GM23338 (cell line): ENCODE results near the gene FBXL14. TPM values are rescaled to one million over a fixed set of nuclear protein-coding genes. Genes with fewer than 3 reads are reported as not detected.

Experiments used
- ATAC-seq: fragments of 200-7000 bp; cut with Tn5 transposase; 3 replicates; pipeline ENCODE4 v1.9.1; 2020
- DNase-seq: peaks from one replicate; pipeline ENCODE4 v3.0.0-alpha.2; 2015; ENCODE audit warnings: low spot score
- H2AFZ ChIP-seq: fragments of 200-600 bp; sonication (generic); 2 replicates; pipeline ENCODE4 v1.8.0; 2016; ENCODE audit warnings: antibody characterized with exemption, mild to moderate bottlenecking, moderate library complexity
- H3F3A ChIP-seq: fragments of 200-600 bp; sonication (generic); replicated peaks from 2 replicates; pipeline ENCODE4 v1.8.0; 2017; ENCODE audit warnings: antibody characterized with exemption, mixed run types, low read depth
- H3K27ac ChIP-seq: fragments of 200-600 bp; sonication (generic); 2 replicates; pipeline ENCODE4 v1.6.1; 2016; ENCODE audit warnings: low read depth
- H3K27me3 ChIP-seq: fragments of 200-600 bp; sonication (generic); 2 replicates; pipeline ENCODE4 v1.8.0; 2016; ENCODE audit warnings: mild to moderate bottlenecking, mixed run types, moderate library complexity; ENCODE audit not compliant: insufficient read depth
- H3K36me3 ChIP-seq: fragments of 200-600 bp; sonication (generic); 2 replicates; pipeline ENCODE4 v1.8.0; 2016; ENCODE audit warnings: mild to moderate bottlenecking; ENCODE audit not compliant: insufficient read depth
- H3K4me1 ChIP-seq: fragments of 200-600 bp; sonication (generic); 2 replicates; pipeline ENCODE4 v1.8.0; 2016; ENCODE audit warnings: mild to moderate bottlenecking, moderate library complexity; ENCODE audit not compliant: insufficient read depth
- H3K4me2 ChIP-seq: fragments of 200-600 bp; sonication (generic); 2 replicates; pipeline ENCODE4 v1.7.1; 2017; ENCODE audit warnings: mixed run types
- H3K4me3 ChIP-seq: fragments of 200-600 bp; sonication (generic); 2 replicates; pipeline ENCODE4 v1.6.1; 2016; ENCODE audit warnings: mixed run types
- H3K79me2 ChIP-seq: fragments of 200-600 bp; sonication (generic); replicated peaks from 2 replicates; pipeline ENCODE4 v1.8.0; 2017; ENCODE audit warnings: mild to moderate bottlenecking; ENCODE audit not compliant: insufficient read depth
- H3K9me2 ChIP-seq: fragments of 200-600 bp; sonication (generic); 2 replicates; pipeline ENCODE4 v1.8.0; 2017; ENCODE audit not compliant: insufficient read depth
- H4K20me1 ChIP-seq: fragments of 200-600 bp; sonication (generic); replicated peaks from 2 replicates; pipeline ENCODE4 v1.8.0; 2017; ENCODE audit warnings: mild to moderate bottlenecking; ENCODE audit not compliant: insufficient read depth
- H3K27ac Mint-ChIP-seq: 2 replicates; pipeline ENCODE4 v1.8.0; 2020; ENCODE audit warnings: inconsistent platforms, mild to moderate bottlenecking, moderate library complexity, mixed read lengths
- H3K27me3 Mint-ChIP-seq: 3 replicates; pipeline ENCODE4 v1.8.0; 2022; ENCODE audit warnings: low read depth, mild to moderate bottlenecking, moderate library complexity, mixed read lengths, inconsistent platforms; ENCODE audit not compliant: insufficient read depth, poor library complexity
- H3K36me3 Mint-ChIP-seq: 3 replicates; pipeline ENCODE4 v1.8.0; 2021; ENCODE audit warnings: low read depth, mild to moderate bottlenecking, inconsistent platforms, moderate library complexity, mixed read lengths
- H3K4me1 Mint-ChIP-seq: 3 replicates; pipeline ENCODE4 v1.8.0; 2020; ENCODE audit warnings: mild to moderate bottlenecking, inconsistent platforms, mixed read lengths
- H3K4me3 Mint-ChIP-seq: 3 replicates; pipeline ENCODE4 v1.8.0; 2021; ENCODE audit warnings: moderate library complexity, mild to moderate bottlenecking, inconsistent platforms, mixed read lengths
- H3K9me3 Mint-ChIP-seq: 3 replicates; pipeline ENCODE4 v1.8.0; 2020; ENCODE audit warnings: moderate library complexity, mild to moderate bottlenecking, inconsistent platforms, mixed read lengths
- CREB1 ChIP-seq: fragments of 250-450 bp; sonication (Bioruptor Pico); IDR thresholded peaks from 2 replicates; pipeline ENCODE4 v1.5.0; 2020; ENCODE audit warnings: low read depth, mild to moderate bottlenecking, moderate library complexity
- CTCF ChIP-seq, 2 experiments: fragments of 200-600 bp in 1 of 2; sonication (generic) in 1 of 2; conservative IDR thresholded peaks; 2 replicates each; pipeline versions ENCODE4 v1.5.1 to v1.6.1; 2016 to 2017; ENCODE audit warnings: antibody characterized with exemption in 2 of 2, low read depth in 2 of 2, mild to moderate bottlenecking in 2 of 2, moderate library complexity in 1 of 2
- ETS1 ChIP-seq: IDR thresholded peaks from 2 replicates; pipeline ENCODE4 v1.6.1; 2016; ENCODE audit warnings: antibody characterized with exemption
- EZH2 ChIP-seq: fragments of 200-600 bp; sonication (generic); IDR thresholded peaks from one replicate; pipeline ENCODE4 v1.8.0; 2017; ENCODE audit warnings: antibody characterized with exemption, mild to moderate bottlenecking, low read depth; ENCODE audit not compliant: unreplicated experiment
- EZH2phosphoT487 ChIP-seq: fragments of 200-600 bp; sonication (generic); IDR thresholded peaks from one replicate; pipeline ENCODE4 v1.8.1; 2018; ENCODE audit warnings: antibody characterized with exemption; ENCODE audit not compliant: unreplicated experiment
- JUNB ChIP-seq: IDR thresholded peaks from one replicate; pipeline ENCODE4 v1.6.1; 2016; ENCODE audit warnings: antibody characterized with exemption; ENCODE audit not compliant: unreplicated experiment
- NANOG ChIP-seq: IDR thresholded peaks from 2 replicates; pipeline ENCODE4 v1.6.1; 2016; ENCODE audit warnings: antibody characterized with exemption, borderline replicate concordance
- POLR2AphosphoS5 ChIP-seq: IDR thresholded peaks from 2 replicates; pipeline ENCODE4 v1.6.1; 2016; ENCODE audit warnings: antibody characterized with exemption, low read depth
- REST ChIP-seq: IDR thresholded peaks from one replicate; pipeline ENCODE4 v1.6.1; 2018; ENCODE audit warnings: antibody characterized with exemption; ENCODE audit not compliant: unreplicated experiment
- STAT1 ChIP-seq: IDR thresholded peaks from one replicate; pipeline ENCODE4 v1.6.1; 2016; ENCODE audit warnings: antibody characterized with exemption; ENCODE audit not compliant: unreplicated experiment
- ZNF114 ChIP-seq: fragments of 250-450 bp; sonication (Bioruptor Pico); IDR thresholded peaks from 2 replicates; pipeline ENCODE4 v1.5.0; 2020; ENCODE audit warnings: mild to moderate bottlenecking, moderate library complexity
- ZNF331 ChIP-seq: fragments of 250-450 bp; sonication (Bioruptor Pico); IDR thresholded peaks from 2 replicates; pipeline ENCODE4 v1.5.0; 2020; ENCODE audit warnings: low read depth, mild to moderate bottlenecking, moderate library complexity
- ZNF462 ChIP-seq: fragments of 250-450 bp; sonication (Bioruptor Pico); IDR thresholded peaks from 2 replicates; pipeline ENCODE4 v1.5.0; 2020; ENCODE audit warnings: mild to moderate bottlenecking, moderate library complexity
- polyA plus RNA-seq: library from polyadenylated mRNA; unstranded; fragments of >200 nt; fragmentation: Nextera tagmentation; extraction: Ambion mirVana; gene quantifications from 2 replicates; pipeline ENCODE4 v1.2.1, GENCODE V29; 2016
- total RNA-seq: library from RNA; depleted of rRNA; stranded (reverse); fragments of >200 nt; shearing (Covaris generic); gene quantifications from 2 replicates; pipeline ENCODE4 v1.2.3, GENCODE V29; 2014

FBXL14 gene
- total and polyA plus RNA-seq, 2 experiments from 2014 or later = 0.74 to 9.4 TPM

GRCh38 chr12:1534748-1535147, 59.6 kb downstream of the FBXL14 start:
- DNase-seq (no peak), ATAC-seq (no peak)
- no peak overlapping the region for H3K4me3 ChIP-seq
- H3K4me2 ChIP-seq = no peak overlapping the region
- H2AFZ ChIP-seq = no peak overlapping the region
- no peaks in the 10 kb centered on the region for H3K9me2 ChIP-seq
- Mint-ChIP-seq H3K27me3 (peaks cover 43% of the 10 kb centered on the region), H3K4me3 (no peak overlapping the region), H3K27ac (no peak overlapping the region), H3K4me1 (peaks cover 13% of the 10 kb centered on the region), H3K9me3 (no peaks in the 10 kb centered on the region), H3K36me3 (no peaks in the 10 kb centered on the region)
- TF ChIP-seq ETS1 (no peak), EZH2 (no peak), CREB1 (no peak), STAT1 (no peak), ZNF331 (CRISPR knock-in tag) (no peak), EZH2phosphoT487 (no peak), NANOG (no peak), REST (no peak), CTCF (conservative IDR thresholded peaks at IDR 0.05; ENCODE audit: low read depth in 2 of 2) (no peak), JUNB (no peak), POLR2AphosphoS5 (no peak), ZNF462 (no peak), ZNF114 (no peak)
- 0 out of 2 replicates have a peak, but pooled peaks cover 4% of the 10 kb centered on the region for H3F3A ChIP-seq
- no peaks in the 10 kb centered on the region for H4K20me1 ChIP-seq
- no peaks in the 10 kb centered on the region for H3K79me2 ChIP-seq
- no peak overlapping the region for H3K27ac ChIP-seq
- H3K27me3 ChIP-seq = peaks cover 60% of the 10 kb centered on the region
- peaks cover 7% of the 10 kb centered on the region; the same call in 1 of the 2 replicates for H3K4me1 ChIP-seq
- H3K36me3 ChIP-seq = no peaks in the 10 kb centered on the region
